GM18868 (cell line): Measurements from ENCODE around the gene SYT2.
"Not testable (repeated sequence)": the region's sequence is repeated elsewhere in the genome, so short reads cannot be mapped to it uniquely, and the experiment has no call there.

Source experiments
- ATAC-seq: cut with Tn5 transposase; IDR thresholded peaks from one replicate; pipeline ENCODE4 v1.9.1; 2021; ENCODE audit warnings: mild to moderate bottlenecking, moderate library complexity; ENCODE audit not compliant: unreplicated experiment

The SYT2 gene

GRCh38 chr1:202553560-202554038 lies 156.7 kb downstream of the SYT2 start:
- ATAC-seq: no peak

DNA sequence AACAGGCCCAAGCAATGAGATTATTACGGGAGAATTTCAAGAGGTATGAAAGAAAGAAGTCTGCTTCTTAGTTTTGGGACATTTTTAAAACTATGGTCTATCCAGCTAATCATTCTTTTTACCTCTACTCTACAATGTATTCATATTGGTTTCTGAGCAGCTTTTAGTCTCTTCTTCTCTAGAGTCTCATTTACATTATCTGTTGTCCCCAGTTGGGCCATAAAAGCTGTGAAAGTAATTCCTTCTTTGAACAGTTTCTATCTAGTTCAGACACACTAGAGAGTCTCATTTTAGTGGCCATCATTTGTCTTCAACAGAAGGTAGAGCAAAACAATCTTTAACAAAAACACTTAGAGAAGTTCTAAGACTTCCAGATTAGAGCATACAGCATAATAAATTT lies 157.2 kb downstream of the SYT2 start:
- ATAC-seq: not testable (repeated sequence)

GRCh38 chr1:202552615-202553014 lies 157.6 kb downstream of the SYT2 start:
- ATAC-seq: not testable (repeated sequence)

- ATAC-seq: no peak
Observed at GRCh38 chr1:202551683-202552082, 158.6 kb downstream of the SYT2 start.

GRCh38 chr1:202550088-202550487 lies 160.2 kb downstream of the SYT2 start:
- ATAC-seq: not testable (repeated sequence)

DNA sequence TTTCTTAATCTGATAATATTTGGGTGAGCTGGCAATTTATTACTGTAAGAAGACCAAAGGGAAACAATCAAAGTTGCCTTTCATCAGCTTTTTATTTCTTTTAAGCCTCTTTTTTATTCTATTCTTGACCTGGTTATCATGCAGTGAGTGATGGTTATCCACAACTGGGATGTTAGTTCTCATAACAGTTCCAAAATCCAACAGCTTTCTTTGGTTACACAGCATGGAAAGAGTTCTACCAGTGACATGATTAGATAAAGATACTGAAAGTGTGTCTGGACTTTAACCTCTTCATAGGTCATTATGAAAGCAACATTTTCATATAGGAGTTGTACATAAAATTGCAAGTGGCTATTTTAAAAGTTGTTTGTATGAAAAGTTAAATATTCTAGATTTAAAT lies 163.0 kb downstream of the SYT2 start:
- no peak for ATAC-seq

DNA sequence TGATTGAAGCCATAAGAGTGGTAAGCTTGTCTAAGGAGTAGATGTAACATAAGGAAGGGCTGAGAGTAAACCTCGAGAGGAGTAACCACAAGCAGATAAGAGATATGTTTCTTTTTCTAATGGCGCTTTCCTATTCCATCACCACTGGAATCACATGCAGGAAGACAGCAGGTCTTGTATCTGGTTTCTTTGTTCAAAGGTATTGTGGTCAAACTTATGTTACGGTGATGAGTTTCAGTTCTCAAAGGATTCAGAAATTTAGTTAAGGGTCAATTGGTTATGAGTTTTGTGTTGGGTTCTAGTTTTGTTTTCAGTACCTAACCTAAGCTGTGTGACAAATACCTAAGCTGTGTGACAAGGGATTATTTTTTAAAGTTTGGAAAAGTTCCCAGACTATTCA lies 163.5 kb downstream of the SYT2 start:
- ATAC-seq: peak; percentile 68

GRCh38 chr1:202546377-202546776 lies 163.9 kb downstream of the SYT2 start:
- not testable (repeated sequence) for ATAC-seq

DNA sequence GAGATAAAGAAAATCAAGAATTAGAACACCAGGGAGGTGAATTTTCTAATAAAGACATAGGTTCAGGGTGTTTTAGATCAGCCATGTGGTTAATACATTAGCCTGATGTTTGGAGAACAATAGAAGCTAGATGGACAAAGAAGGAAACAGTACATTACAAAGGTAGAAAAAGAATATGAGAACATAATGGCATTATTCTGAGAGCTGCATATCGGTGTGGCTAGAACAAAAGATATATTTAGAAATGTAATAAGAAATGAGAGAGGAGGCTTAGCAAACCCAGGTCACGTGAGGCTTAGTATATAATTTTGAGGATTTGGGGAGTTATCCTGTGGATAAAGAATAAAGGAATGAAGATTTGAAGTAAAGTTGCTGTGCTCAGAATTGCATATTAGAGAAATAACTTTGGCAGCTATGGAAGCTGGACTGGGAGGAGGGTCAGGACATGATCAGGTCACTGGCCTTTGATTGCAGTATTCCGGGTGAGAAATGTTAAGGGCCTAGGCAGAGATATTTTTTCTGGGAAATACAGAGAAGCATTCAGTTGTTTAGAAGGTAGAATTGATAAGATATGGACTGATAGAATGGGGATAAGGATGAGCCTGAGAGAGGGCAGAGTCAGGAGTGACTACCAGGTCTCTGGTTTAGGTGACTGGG lies 164.5 kb downstream of the SYT2 start:
- not testable (repeated sequence) for ATAC-seq

GRCh38 chr1:202544766-202545449 lies 165.3 kb downstream of the SYT2 start:
- not testable (repeated sequence) for ATAC-seq

GRCh38 chr1:202543537-202543936 lies 166.7 kb downstream of the SYT2 start:
- not testable (repeated sequence) for ATAC-seq

GRCh38 chr1:202542415-202542814 lies 167.8 kb downstream of the SYT2 start:
- not testable (repeated sequence) for ATAC-seq

DNA sequence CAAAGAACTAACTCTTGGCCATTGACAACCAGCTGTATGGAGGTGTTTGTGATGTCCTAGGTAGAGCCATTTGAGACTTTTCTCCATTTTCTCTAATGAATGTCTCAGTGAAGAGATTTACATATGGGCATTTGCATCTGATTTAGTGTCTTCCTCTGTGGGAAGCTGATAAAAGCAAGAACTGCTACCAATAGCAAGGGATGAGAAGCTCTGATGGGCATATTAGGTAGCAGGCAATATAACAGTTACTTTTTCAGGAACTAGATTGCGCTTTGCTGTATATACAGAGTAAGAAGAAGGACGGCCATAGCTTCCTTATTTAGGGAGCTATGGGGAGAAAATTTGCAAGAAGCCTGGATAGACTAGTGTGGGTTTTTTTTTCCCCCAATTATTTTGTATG lies 169.4 kb downstream of the SYT2 start:
- ATAC-seq: not testable (repeated sequence)
